Neural progenitor cell (in vitro differentiated cells): Measurements from ENCODE around the gene MAML3. TPM values are rescaled to one million over a fixed set of nuclear protein-coding genes. Genes with fewer than 3 reads are reported as not detected.
A peak's percentile ranks its signal among the peaks of the same experiment; 100 is the strongest.

ENCODE experiments used
- DNase-seq: peaks from one replicate; pipeline ENCODE4 v3.0.0-alpha.2; 2016; ENCODE audit warnings: low spot score
- H2AFZ ChIP-seq: fragments of 200-600 bp; sonication (generic); replicated peaks from 2 replicates; pipeline ENCODE4 v1.6.1; 2016; ENCODE audit warnings: antibody characterized with exemption
- H3F3A ChIP-seq: fragments of 200-600 bp; sonication (generic); 2 replicates; pipeline ENCODE4 v1.6.1; 2016; ENCODE audit warnings: antibody characterized with exemption, low read depth
- H3K27ac ChIP-seq: fragments of 200-600 bp; sonication (generic); 2 replicates; pipeline ENCODE4 v1.5.1; 2016; ENCODE audit warnings: mild to moderate bottlenecking
- H3K27me3 ChIP-seq: fragments of 200-600 bp; sonication (generic); 2 replicates; pipeline ENCODE4 v1.6.1; 2016; ENCODE audit warnings: mild to moderate bottlenecking, moderate library complexity
- H3K36me3 ChIP-seq: fragments of 200-600 bp; sonication (generic); 2 replicates; pipeline ENCODE4 v1.5.1; 2016
- H3K4me1 ChIP-seq: fragments of 200-600 bp; sonication (generic); 2 replicates; pipeline ENCODE4 v1.6.1; 2016; ENCODE audit warnings: mixed run types
- H3K4me2 ChIP-seq: fragments of 200-600 bp; sonication (generic); 2 replicates; pipeline ENCODE4 v1.6.1; 2016
- H3K4me3 ChIP-seq: fragments of 200-600 bp; sonication (generic); 2 replicates; pipeline ENCODE4 v1.5.1; 2016
- H3K79me2 ChIP-seq: fragments of 200-600 bp; sonication (generic); 2 replicates; pipeline ENCODE4 v1.6.1; 2016; ENCODE audit warnings: low read depth
- H3K9ac ChIP-seq: fragments of 200-600 bp; sonication (generic); 2 replicates; pipeline ENCODE4 v1.6.1; 2016
- H3K9me3 ChIP-seq: fragments of 200-600 bp; sonication (generic); 2 replicates; pipeline ENCODE4 v1.5.1; 2016; ENCODE audit warnings: low read depth
- H4K20me1 ChIP-seq: fragments of 200-600 bp; sonication (generic); 2 replicates; pipeline ENCODE4 v1.6.1; 2016; ENCODE audit warnings: low read depth
- H3K27ac Mint-ChIP-seq: 3 replicates; pipeline ENCODE4 v1.8.0; 2021; ENCODE audit warnings: mixed read lengths
- H3K27me3 Mint-ChIP-seq: 2 replicates; pipeline ENCODE4 v1.8.0; 2022; ENCODE audit warnings: low read depth, mild to moderate bottlenecking, inconsistent platforms, moderate library complexity, mixed read lengths; ENCODE audit not compliant: insufficient read depth
- H3K36me3 Mint-ChIP-seq: 3 replicates; pipeline ENCODE4 v1.8.0; 2021; ENCODE audit warnings: mixed read lengths
- H3K4me1 Mint-ChIP-seq: 3 replicates; pipeline ENCODE4 v1.8.0; 2021; ENCODE audit warnings: mixed read lengths
- H3K4me3 Mint-ChIP-seq: 3 replicates; pipeline ENCODE4 v1.8.0; 2021; ENCODE audit warnings: mild to moderate bottlenecking, moderate library complexity, mixed read lengths
- H3K9me3 Mint-ChIP-seq: 3 replicates; pipeline ENCODE4 v1.8.0; 2020; ENCODE audit warnings: mixed read lengths
- EZH2 ChIP-seq: fragments of 200-600 bp; sonication (generic); IDR thresholded peaks from 2 replicates; pipeline ENCODE4 v1.6.1; 2017; ENCODE audit warnings: antibody characterized with exemption, mild to moderate bottlenecking, moderate library complexity
- EZH2phosphoT487 ChIP-seq: fragments of 200-600 bp; sonication (generic); IDR thresholded peaks from 2 replicates; pipeline ENCODE4 v1.6.1; 2017; ENCODE audit warnings: antibody characterized with exemption
- total RNA-seq: library from RNA; depleted of rRNA; stranded (reverse); fragments of >200 nt; gene quantifications from 2 replicates; pipeline ENCODE4 v1.2.3, GENCODE V29; 2015; ENCODE audit warnings: low replicate concordance
- TF ChIP-seq, protein P1 (sequence below): fragments of 200-600 bp; sonication (generic); IDR thresholded peaks from 2 replicates; pipeline ENCODE4 v1.5.1; 2017; ENCODE audit warnings: antibody characterized with exemption, mild to moderate bottlenecking

The MAML3 gene
- total RNA-seq, 1 donor from 2014 or later: 14.4 TPM

GRCh38 chr4:140078366-140078765 is 75.6 kb downstream of the MAML3 start:
- no peaks in the 10 kb centered on the region for H3K36me3 Mint-ChIP-seq
- H2AFZ ChIP-seq: no peak overlapping the region
- H4K20me1 ChIP-seq: peaks cover 40% of the 10 kb centered on the region
- H3K27me3 Mint-ChIP-seq: no peaks in the 10 kb centered on the region
- H3K4me1 Mint-ChIP-seq: peaks cover 39% of the 10 kb centered on the region
- H3K9me3 ChIP-seq: no peaks in the 10 kb centered on the region
- TF ChIP-seq, protein P1, sequence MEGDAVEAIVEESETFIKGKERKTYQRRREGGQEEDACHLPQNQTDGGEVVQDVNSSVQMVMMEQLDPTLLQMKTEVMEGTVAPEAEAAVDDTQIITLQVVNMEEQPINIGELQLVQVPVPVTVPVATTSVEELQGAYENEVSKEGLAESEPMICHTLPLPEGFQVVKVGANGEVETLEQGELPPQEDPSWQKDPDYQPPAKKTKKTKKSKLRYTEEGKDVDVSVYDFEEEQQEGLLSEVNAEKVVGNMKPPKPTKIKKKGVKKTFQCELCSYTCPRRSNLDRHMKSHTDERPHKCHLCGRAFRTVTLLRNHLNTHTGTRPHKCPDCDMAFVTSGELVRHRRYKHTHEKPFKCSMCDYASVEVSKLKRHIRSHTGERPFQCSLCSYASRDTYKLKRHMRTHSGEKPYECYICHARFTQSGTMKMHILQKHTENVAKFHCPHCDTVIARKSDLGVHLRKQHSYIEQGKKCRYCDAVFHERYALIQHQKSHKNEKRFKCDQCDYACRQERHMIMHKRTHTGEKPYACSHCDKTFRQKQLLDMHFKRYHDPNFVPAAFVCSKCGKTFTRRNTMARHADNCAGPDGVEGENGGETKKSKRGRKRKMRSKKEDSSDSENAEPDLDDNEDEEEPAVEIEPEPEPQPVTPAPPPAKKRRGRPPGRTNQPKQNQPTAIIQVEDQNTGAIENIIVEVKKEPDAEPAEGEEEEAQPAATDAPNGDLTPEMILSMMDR: no peak
- no peak for TF ChIP-seq EZH2
- no peak for TF ChIP-seq EZH2phosphoT487
- peak; percentile 58 for DNase-seq
- no peaks in the 10 kb centered on the region for H3K9me3 Mint-ChIP-seq
- no peaks in the 10 kb centered on the region for H3K36me3 ChIP-seq
- peak overlapping the region; percentile 56 for H3K4me2 ChIP-seq
- no peak overlapping the region for H3K4me3 ChIP-seq
- no peak overlapping the region for H3K27ac ChIP-seq
- no peaks in the 10 kb centered on the region for H3K79me2 ChIP-seq
- no peak overlapping the region for H3K4me3 Mint-ChIP-seq
- H3F3A ChIP-seq: peaks cover 19% of the 10 kb centered on the region
- no peaks in the 10 kb centered on the region for H3K27me3 ChIP-seq
- no peak overlapping the region for H3K9ac ChIP-seq
- peaks cover 37% of the 10 kb centered on the region for H3K4me1 ChIP-seq
- H3K27ac Mint-ChIP-seq: peak overlapping the region; percentile 22

DNA sequence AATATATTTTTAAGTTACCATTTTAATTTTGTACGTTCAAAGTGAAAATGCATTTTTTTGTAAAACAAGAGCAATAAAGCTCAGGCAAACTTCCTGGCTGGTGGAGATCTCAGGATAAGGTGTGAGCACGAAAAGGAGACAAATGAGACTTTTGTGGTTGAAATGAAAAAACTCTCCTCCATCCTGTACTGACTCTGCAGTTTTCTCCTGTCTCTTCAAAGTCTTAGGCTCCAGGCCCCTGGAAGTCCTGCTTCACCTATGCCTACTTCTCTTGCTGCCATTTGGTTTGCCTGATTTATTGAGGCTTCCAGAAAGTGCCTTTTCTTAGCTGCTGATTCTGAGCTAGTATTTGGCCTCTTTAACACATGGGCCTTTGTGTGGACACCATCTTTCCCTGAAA is 77.7 kb downstream of the MAML3 start:
- no peak for DNase-seq
- no peaks in the 10 kb centered on the region for H3K27me3 ChIP-seq
- no peak overlapping the region for H2AFZ ChIP-seq
- no peaks in the 10 kb centered on the region for H3K36me3 ChIP-seq
- H3K4me1 ChIP-seq: peaks cover 24% of the 10 kb centered on the region
- H3K27ac ChIP-seq: no peak overlapping the region
- Mint-ChIP-seq H3K27me3 (no peaks in the 10 kb centered on the region), H3K9me3 (no peaks in the 10 kb centered on the region), H3K4me1 (peaks cover 27% of the 10 kb centered on the region), H3K4me3 (no peak overlapping the region), H3K36me3 (no peaks in the 10 kb centered on the region), H3K27ac (no peak overlapping the region)
- H3K9me3 ChIP-seq: no peaks in the 10 kb centered on the region
- H3K4me3 ChIP-seq: no peak overlapping the region
- no peak for TF ChIP-seq EZH2phosphoT487
- TF ChIP-seq, protein P1: no peak
- no peak for TF ChIP-seq EZH2
- H3K79me2 ChIP-seq: no peaks in the 10 kb centered on the region
- H3K4me2 ChIP-seq: no peak overlapping the region
- peaks cover 8% of the 10 kb centered on the region for H3F3A ChIP-seq
- peaks cover 23% of the 10 kb centered on the region for H4K20me1 ChIP-seq
- no peak overlapping the region for H3K9ac ChIP-seq

DNA sequence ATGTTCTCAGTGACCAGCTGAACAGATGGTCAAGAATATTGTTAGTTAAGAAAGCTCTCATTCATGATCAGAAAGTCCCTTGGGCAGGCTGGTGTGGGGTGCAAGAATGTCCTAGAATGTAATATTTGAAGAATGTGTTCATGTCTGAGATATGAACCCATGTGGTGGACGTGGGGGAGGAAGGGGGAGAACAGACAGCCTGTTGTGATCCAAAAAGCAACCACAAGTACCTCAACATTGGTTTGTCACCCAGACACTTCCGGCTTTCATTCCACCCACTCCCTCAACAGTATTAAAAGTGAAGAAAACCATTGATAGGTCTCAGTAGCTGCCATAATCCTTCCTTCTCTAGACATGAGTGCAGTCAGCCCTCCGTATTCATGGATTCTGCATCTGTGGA is 82.2 kb downstream of the MAML3 start:
- Mint-ChIP-seq H3K9me3 (no peaks in the 10 kb centered on the region), H3K36me3 (no peaks in the 10 kb centered on the region), H3K4me3 (no peak overlapping the region), H3K27me3 (no peaks in the 10 kb centered on the region), H3K4me1 (peaks cover 12% of the 10 kb centered on the region), H3K27ac (no peak overlapping the region)
- no peak overlapping the region for H3K9ac ChIP-seq
- no peak for DNase-seq
- H3K4me3 ChIP-seq: no peak overlapping the region
- H3K79me2 ChIP-seq: no peaks in the 10 kb centered on the region
- H3K27me3 ChIP-seq: no peaks in the 10 kb centered on the region
- H3K4me1 ChIP-seq: no peaks in the 10 kb centered on the region
- no peaks in the 10 kb centered on the region for H3K9me3 ChIP-seq
- H3K36me3 ChIP-seq: no peaks in the 10 kb centered on the region
- no peak overlapping the region for H3K27ac ChIP-seq
- no peaks in the 10 kb centered on the region for H3F3A ChIP-seq
- no peak overlapping the region for H2AFZ ChIP-seq
- no peak overlapping the region for H3K4me2 ChIP-seq
- TF ChIP-seq EZH2phosphoT487: no peak
- TF ChIP-seq, protein P1: no peak
- TF ChIP-seq EZH2: no peak
- peaks cover 6% of the 10 kb centered on the region for H4K20me1 ChIP-seq
